Measurements from ENCODE around the gene TMCC2.
"Not testable (repeated sequence)": the region's sequence is repeated elsewhere in the genome, so short reads cannot be mapped to it uniquely, and the experiment has no call there.

TMCC2 gene, protein sequence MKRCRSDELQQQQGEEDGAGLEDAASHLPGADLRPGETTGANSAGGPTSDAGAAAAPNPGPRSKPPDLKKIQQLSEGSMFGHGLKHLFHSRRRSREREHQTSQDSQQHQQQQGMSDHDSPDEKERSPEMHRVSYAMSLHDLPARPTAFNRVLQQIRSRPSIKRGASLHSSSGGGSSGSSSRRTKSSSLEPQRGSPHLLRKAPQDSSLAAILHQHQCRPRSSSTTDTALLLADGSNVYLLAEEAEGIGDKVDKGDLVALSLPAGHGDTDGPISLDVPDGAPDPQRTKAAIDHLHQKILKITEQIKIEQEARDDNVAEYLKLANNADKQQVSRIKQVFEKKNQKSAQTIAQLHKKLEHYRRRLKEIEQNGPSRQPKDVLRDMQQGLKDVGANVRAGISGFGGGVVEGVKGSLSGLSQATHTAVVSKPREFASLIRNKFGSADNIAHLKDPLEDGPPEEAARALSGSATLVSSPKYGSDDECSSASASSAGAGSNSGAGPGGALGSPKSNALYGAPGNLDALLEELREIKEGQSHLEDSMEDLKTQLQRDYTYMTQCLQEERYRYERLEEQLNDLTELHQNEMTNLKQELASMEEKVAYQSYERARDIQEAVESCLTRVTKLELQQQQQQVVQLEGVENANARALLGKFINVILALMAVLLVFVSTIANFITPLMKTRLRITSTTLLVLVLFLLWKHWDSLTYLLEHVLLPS

DNA sequence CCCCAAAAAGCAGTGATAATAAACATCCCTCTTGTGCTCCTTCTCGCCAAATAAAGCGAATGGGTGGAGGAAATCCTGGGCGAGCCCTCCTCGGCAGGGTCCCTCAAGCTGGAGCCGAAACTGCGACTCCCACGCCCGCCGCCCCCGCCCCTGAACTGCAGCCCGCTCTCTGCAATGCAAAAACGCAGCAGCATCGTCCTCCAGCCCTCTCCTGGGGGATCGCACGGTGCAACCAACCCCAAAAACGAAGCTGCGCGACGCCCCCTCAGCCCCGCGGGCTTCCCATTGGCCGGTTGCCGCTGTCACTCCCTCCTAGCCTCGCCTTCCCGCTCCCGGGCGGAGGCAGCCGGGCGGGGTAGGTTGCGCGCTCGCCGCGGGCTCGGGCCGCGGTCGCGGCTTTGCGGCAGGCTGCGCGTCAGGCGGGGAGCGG lies at the start of gene TMCC2:
TSS of gene TMCC2 (plus strand) at position 363 of the 430 bp plus-strand sequence. CDS start 619 bp downstream, outside the sequence.
- peak; percentile 69 for FAIRE-seq
- DNase-seq (ENCODE audit: insufficient read length, low spot score), result peak; percentile 98

GRCh38 chr1:205179842-205180241 lies 47.9 kb upstream of the TMCC2 start:
- no peak for FAIRE-seq
- no peak for DNase-seq (ENCODE audit: insufficient read length, low spot score)

GRCh38 chr1:205180331-205180730 lies 47.4 kb upstream of the TMCC2 start:
- FAIRE-seq; DNase-seq (ENCODE audit: insufficient read length, low spot score): not testable (repeated sequence)

DNA sequence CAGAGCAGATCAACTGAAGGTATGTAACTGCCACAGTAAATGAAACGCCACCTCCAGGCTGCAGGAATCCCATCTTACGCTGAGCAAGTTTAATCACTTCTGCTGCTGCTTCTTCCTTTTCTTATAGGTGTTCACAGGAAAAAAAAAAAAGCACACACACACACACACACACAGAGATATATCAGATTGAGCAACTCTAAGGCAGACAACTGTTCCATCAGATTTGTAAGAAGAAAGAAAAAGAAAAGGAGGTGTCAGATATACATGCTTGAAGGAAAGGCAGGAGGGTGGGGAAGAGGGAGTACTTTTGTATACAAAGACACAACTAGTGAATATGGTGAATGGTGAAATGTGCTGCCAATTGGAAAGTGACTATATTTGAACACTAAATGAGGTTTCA lies 44.8 kb upstream of the TMCC2 start:
- FAIRE-seq (no peak), DNase-seq (ENCODE audit: insufficient read length, low spot score) (no peak)

GRCh38 chr1:205183676-205184335 lies 43.9 kb upstream of the TMCC2 start:
- DNase-seq (ENCODE audit: insufficient read length, low spot score) (no peak), FAIRE-seq (no peak)

DNA sequence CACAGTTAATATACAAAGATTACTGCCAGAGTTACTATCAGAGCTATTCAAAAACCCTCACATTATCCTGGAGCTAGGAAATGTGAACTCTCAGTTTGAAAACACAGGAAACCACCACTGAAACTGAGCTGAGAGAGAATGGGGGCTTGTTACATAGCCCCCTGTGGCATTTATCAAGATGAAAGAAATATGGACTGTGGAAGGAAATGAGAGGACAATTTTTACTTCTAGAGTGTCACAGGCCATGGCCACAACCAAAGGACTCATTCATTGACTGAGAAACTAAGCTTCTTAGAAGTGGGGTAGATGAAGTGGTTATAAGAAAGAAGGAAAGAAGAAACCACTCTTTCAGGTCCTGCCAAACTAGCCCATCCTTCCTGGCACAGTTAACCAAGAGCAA lies 41.6 kb upstream of the TMCC2 start:
- DNase-seq (ENCODE audit: insufficient read length, low spot score), result no peak
- FAIRE-seq, result no peak

GRCh38 chr1:205187420-205187819 lies 40.3 kb upstream of the TMCC2 start:
- FAIRE-seq, result no peak
- no peak for DNase-seq (ENCODE audit: insufficient read length, low spot score)

GRCh38 chr1:205188098-205188497 lies 39.6 kb upstream of the TMCC2 start:
- DNase-seq (ENCODE audit: insufficient read length, low spot score) (no peak), FAIRE-seq (no peak)

GRCh38 chr1:205188596-205188995 lies 39.1 kb upstream of the TMCC2 start:
- no peak for FAIRE-seq

GRCh38 chr1:205189131-205189530 lies 38.6 kb upstream of the TMCC2 start:
- FAIRE-seq (no peak), DNase-seq (ENCODE audit: insufficient read length, low spot score) (no peak)

More at GRCh38 chr1:205188596-205188995, 39.1 kb upstream of the TMCC2 start:
- DNase-seq (ENCODE audit: insufficient read length, low spot score), result no peak

DNA sequence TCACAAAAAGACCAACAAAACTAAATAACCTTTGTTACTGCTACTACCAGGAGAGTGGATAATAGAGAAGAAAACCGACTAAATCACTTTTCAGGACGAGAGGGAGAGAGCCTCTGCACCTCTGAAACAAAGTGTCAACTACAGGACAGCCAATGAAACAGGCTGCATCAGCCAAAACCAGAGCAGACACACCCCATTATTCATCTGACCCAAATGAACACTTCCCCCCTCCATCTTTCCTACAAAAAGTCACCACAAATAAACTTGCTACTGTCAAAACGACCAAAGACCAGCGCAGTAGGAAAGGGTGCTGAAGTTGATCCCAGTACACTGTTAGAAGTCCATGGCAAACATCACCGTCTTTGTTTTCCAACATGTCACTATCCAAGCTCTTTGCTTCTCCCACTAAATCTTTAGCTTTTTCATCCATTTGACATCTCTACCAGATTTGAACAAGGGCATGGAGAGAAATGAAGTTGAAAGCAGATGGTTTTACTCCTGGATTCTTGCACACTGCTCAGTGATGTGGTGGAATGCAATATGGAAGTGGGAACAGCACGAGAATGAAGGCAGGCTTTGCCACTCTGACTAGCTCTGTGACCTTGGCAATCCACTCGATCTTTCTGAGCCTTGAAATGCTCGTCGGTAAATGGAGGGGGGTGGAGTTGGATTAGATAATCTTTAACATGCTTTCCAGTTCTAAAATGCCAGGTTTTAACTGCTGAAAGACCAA lies 36.7 kb upstream of the TMCC2 start:
- no peak for DNase-seq (ENCODE audit: insufficient read length, low spot score)
- no peak for FAIRE-seq

DNA sequence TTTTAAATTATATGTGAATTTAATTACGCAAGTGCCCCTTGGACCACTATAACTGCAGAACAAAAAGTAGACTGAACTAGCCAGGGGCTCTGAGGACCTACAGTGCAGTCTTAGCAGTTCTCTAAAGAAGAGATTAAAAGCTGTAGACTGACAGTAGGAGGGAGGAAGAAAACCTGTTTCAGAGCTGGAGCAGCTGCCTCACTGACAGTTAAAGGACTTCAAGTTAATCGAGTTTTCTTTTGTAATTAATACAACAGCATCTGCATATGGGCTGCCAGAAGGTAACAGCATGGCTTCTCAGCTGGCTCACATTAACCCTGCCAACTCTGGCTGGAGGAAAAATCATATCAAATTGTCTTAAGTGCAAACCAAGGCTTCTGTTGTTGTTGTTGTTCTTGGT lies 36.1 kb upstream of the TMCC2 start:
- FAIRE-seq, result no peak

GRCh38 chr1:205192287-205192686 lies 35.5 kb upstream of the TMCC2 start:
- no peak for DNase-seq (ENCODE audit: insufficient read length, low spot score)
- no peak for FAIRE-seq

More for the DNA sequence above, 36.1 kb upstream of the TMCC2 start:
- no peak for DNase-seq (ENCODE audit: insufficient read length, low spot score)

GRCh38 chr1:205199090-205199930 lies 28.4 kb upstream of the TMCC2 start:
- DNase-seq (ENCODE audit: insufficient read length, low spot score), result peak; percentile 57
- no peak for FAIRE-seq

- DNase-seq (ENCODE audit: insufficient read length, low spot score), result no peak
- FAIRE-seq, result no peak
These were observed 27.8 kb upstream of the TMCC2 start for GRCh38 chr1:205199931-205200299.

- FAIRE-seq, result no peak
- no peak for DNase-seq (ENCODE audit: insufficient read length, low spot score)
These were observed 23.2 kb upstream of the TMCC2 start for GRCh38 chr1:205204552-205204951.

DNA sequence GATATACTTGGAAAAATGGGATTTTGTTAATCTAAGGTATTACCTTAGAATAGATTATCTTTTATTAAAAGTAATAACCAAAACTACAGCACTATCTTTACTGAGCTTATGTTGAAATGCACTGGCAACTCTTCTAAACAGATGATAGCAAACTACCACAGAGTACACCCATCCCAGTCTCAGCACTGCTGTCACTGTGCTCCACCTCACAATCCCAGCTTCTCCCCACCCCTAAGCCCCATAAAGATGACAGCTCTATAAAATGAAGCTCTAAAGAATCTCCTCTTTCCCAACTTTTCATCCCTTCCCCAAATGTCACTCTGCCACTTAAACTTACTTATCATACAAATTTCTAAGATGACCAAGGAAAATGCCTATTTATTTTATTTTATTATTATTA lies 22.7 kb upstream of the TMCC2 start:
- DNase-seq (ENCODE audit: insufficient read length, low spot score) (no peak), FAIRE-seq (no peak)

DNA sequence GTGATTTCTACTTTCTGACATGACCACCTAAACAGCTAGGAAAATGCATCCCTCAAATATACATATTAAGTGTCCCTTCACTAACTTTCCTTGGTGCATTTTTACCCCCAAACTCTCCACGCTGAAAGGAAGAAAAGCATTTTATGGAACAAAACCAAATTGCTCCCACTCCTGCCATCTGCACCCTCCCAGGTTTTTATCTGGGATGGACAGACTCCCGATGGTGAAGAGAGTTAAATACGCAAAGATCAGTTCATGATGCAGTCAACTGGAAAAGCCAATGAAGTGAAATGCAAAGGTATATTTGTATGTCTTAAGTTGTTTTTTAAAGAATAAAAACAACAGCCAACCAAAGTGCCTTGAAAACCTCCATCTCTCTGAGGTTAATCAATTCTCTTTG lies 18.9 kb upstream of the TMCC2 start:
- DNase-seq (ENCODE audit: insufficient read length, low spot score) (no peak), FAIRE-seq (no peak)

DNA sequence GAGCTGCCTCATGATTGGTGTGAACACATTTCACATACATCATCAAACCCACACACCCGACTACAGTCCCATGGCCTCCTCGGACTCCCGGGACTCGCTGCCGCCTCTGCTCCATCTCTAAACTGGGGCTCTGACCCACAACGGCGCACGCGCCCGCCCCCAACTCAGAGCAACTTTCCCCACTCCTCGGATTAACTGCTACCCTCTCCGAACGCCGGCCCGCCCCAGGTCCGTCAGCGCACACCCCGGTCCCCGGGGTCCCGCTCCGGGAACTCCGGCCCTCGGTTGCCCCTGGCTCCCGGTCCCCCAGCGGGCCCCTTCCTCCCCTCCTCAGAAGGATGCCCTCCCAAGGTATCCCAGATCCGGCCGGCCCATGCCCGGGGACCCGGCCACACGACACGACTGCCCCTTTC lies 17.0 kb upstream of the TMCC2 start:
- DNase-seq (ENCODE audit: insufficient read length, low spot score), result peak; percentile 47
- no peak for FAIRE-seq

Data from HTR-8/SVneo (cell line).